IPS DF 19.7 (cell line): ENCODE results near the gene KLLN.
"Not testable (repeated sequence)": the region's sequence is repeated elsewhere in the genome, so short reads cannot be mapped to it uniquely, and the experiment has no call there.

Source experiments
- DNase-seq: peaks from one replicate; pipeline ENCODE4 v3.0.0-alpha.2; 2013; ENCODE audit warnings: low read depth, low spot score

The KLLN gene

DNA sequence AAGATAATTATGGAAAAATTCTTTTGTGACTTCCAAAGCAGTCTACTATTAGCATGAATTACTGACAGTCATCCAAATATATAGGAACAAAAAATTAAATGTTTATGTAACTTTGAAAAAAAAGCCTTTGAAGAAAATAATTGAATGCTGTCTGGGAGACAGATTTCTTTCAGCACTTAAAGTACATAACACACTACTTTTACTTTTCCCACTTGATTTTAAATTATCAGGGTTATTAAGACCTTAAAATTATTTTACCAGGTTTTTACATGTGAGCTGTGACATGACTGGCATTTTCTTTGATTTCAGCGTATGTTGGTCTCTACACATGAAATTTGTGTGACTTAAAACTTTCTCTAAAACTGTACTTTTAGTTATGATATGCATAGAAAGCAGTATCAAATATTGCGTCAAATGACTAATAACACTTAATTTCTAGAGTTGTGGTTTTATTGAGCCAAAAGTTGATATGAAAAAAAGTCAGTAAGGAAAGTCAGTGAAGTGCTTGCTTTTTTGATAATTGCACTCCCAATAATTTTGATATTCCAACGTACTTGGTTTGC lies 3.2 kb upstream of the KLLN start:
- DNase-seq = no peak

DNA sequence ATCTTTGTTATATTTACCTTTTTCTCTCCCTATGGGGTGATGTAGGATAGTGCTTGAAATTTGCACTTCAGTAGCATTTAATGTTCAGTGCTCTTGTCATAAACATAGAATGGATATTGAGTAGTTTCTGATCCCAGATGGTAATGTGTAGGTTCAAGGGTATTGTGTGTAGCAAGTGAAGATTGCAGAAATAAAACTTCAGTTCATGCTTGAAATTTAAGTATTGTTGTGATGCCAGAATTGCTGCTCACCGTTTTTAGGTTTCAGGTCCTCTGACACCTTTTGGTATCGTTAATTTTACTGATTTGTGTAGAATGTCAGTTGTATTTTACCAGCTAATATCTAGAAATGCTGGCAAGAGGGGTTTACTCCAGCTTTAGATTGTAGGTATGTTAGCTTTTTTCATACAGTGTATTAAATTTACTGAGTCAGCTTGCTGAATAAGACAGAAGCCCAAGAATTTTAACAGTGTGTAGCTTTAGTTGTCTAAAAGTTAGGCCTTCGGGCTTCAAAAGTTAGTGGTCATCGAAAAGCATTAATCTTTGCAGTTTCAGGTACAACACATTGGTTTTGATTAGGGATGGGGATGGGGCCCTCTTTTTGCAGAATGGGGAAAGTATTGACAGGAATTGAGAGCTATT lies 2.0 kb upstream of the KLLN start:
- DNase-seq = no peak

DNA sequence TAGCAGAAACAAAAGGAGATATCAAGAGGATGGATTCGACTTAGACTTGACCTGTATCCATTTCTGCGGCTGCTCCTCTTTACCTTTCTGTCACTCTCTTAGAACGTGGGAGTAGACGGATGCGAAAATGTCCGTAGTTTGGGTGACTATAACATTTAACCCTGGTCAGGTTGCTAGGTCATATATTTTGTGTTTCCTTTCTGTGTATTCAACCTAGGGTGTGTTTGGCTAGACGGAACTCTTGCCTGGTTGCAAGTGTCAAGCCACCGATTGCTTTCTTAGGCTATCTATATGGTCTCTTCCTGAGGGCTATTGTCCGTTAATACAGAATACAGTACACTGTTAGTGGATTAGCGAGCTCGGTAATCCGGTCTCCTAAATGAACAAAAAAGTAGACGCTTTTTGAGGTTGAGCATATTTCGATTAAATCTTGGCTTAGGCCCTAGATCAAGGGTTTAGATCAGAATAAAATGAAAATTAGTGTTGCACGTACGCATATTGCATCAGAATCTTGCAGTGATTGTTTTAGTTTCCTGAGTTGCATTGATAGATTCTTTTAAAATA lies 1.2 kb upstream of the KLLN start:
- no peak for DNase-seq

DNA sequence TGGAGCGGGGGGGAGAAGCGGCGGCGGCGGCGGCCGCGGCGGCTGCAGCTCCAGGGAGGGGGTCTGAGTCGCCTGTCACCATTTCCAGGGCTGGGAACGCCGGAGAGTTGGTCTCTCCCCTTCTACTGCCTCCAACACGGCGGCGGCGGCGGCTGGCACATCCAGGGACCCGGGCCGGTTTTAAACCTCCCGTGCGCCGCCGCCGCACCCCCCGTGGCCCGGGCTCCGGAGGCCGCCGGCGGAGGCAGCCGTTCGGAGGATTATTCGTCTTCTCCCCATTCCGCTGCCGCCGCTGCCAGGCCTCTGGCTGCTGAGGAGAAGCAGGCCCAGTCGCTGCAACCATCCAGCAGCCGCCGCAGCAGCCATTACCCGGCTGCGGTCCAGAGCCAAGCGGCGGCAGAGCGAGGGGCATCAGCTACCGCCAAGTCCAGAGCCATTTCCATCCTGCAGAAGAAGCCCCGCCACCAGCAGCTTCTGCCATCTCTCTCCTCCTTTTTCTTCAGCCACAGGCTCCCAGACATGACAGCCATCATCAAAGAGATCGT lies 690 bp upstream of the KLLN start:
- DNase-seq = not testable (repeated sequence)

DNA sequence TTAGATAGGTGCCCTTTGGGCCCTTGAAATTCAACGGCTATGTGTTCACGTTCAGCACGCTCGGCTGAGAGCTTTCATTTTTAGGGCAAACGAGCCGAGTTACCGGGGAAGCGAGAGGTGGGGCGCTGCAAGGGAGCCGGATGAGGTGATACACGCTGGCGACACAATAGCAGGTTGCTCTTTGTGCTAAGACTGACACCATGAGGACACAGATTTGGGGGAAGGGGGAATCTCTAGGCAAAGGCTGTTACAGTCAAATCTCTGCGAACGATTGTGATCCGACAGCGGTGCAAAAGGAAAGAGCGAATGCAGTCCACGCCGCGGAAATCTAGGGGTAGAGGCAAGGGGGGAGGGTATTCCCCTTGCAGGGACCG lies 667 bp downstream of the KLLN start:
- DNase-seq = no peak

DNA sequence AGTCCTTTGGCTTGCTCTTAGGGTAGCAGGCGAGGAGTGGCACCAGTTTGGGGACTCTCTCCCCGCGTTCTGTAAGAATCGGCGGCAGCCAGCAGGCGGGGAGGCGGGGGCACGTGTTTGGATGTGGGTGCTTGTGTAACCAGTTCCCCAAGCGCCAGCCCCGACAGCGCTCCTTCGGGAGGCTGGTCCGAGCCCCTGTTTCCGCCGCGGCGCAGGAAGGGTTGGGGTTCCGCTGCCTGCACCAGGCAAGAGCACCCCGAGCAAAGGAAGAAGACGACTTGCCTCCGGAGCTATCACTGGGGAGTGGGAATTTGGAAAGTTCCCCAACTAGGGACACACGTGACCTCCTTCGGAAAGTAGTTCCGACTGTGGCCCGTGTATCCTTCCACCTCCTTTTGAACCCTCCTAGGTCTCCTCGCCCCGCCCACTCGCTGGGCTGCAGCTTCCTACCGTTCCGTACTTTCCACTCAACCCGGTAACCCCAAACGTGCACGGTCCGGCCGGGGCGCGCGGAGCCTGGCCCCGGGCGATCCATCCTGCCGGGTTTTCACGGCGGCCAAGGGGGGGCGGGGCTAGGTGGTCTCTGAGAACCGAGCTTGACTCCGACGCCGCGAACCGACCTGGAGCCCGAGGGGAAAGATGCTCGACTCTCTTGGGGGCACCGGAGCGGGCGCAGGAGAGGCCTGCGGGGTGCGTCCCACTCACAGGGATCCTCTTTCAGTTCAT lies 1.2 kb downstream of the KLLN start:
- peak; percentile 97 for DNase-seq

DNA sequence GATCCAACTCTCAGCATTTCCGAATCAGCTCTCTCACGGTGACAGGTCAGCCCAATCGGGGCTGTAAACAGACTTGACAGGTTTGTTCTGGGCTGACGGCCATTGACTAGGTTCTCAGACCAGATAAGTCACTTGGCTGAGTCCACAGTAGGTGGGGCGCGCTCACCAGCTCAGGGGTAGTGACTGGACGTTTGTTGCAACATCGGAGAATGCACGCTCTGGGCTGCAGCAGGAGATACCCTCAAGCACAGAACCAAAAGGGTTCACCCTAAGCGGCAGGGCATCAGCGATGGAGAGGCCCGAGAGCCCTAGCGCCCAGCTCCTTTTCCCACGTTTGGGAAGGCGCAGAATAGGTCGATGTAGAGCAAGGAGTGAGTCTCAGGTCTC lies 1.8 kb downstream of the KLLN start:
- DNase-seq = no peak

DNA sequence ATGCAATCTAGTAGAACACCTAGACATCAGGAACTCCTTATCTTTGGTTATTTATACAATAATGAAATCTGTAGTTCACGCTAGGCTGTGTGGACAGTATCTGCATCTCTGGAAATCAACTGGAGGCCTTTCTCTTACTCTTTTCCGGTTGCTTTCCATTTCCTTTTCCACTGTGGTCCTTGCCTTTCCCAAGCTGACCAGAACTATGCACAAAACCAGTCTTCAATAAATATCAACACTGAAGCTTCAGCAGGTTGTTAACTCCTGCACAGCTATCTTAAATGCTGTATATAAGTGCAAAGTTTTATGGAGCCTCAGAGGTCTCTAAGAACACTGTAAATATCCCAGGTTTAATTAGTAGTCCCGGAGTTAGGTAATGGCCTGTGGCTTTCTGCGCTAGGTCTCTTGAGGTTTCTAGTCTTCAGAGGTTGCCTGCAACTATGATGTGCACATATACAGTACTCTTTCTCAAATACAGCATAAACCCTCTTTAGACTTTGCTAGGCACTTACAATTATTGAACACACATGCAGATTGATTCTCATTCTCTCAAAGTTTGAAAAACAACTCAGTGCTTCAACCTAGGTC lies 2.4 kb downstream of the KLLN start:
- no peak for DNase-seq

DNA sequence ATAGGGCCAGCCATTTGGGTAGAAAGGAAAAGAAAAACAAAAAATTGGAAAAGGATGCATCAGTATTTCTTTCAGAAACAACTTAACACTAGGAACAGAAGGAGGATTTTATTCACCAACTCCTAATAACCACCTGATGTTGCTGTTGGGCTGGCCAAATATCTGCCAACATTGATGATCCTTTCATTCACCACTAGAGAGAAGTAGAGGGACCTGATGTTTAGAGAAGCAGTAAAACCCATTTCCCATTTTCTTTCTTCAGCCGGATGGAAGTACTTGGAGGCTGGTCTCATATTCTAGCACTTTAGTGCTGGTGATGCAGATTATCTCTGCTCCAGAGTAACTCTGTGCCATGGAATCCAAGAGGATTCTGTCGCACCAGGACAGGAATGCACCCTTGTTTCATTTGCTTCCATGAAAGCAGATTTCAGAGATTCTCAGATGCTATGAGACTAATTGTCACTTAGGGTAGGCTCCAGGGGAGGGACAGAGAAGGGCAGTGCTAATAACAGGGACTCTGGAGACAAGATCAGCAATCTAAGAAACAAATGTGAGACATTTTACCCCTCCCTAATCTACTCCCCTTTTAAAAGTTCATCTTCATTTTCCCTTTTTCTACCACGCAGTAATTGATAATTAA lies 3.1 kb downstream of the KLLN start:
- no peak for DNase-seq

DNA sequence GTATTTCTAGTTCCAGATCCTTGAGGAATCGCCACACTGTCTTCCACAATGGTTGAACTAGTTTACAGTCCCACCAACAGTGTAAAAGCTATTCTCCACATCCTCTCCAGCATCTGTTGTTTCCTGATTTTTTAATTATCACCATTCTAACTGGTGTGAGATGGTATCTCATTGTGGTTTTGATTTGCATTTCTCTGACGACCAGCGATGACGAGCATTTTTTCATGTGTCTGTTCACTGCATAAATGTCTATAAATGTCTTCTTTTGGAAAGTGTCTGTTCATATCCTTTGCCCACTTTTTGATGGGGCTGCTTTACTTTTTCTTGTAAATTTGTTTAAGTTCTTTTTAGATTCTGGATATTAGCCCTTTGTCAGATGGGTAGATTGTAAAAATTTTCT lies 7.7 kb downstream of the KLLN start:
- not testable (repeated sequence) for DNase-seq

DNA sequence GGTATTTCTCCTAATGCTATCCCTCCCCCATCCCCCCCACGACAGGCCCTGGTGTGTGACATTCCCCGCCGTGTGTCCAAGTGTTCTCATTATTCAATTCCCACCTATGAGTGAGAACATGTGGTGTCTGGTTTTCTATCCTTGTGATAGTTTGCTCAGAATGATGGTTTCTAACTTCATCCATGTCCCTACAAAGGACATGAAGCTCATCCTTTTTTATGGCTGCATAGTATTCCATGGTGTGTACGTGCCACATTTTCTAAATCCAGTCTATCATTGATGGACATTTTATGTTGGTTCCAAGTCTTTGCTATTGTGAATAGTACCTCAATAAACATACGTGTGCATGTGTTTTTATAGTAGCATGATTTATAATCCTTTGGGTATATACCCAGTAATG lies 8.1 kb downstream of the KLLN start:
- not testable (repeated sequence) for DNase-seq

DNA sequence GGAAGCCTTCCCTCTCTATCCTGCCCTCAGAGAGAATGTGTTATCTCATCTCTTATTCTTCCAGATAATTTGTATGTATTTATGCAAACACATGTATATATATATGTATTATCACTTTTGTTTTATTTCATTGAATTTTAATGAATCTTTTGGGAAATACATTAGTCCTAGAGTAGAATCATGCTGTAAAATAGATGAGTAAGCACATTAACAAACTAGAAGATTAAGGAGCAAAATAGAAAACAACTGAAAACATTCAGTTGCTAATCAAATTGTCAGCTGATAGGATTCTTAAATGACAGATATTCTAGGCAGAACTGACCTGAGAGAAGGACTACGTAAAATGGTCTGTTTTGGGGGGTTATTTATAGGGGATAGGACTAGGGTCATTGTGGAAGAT lies 11.2 kb downstream of the KLLN start:
- DNase-seq = no peak

DNA sequence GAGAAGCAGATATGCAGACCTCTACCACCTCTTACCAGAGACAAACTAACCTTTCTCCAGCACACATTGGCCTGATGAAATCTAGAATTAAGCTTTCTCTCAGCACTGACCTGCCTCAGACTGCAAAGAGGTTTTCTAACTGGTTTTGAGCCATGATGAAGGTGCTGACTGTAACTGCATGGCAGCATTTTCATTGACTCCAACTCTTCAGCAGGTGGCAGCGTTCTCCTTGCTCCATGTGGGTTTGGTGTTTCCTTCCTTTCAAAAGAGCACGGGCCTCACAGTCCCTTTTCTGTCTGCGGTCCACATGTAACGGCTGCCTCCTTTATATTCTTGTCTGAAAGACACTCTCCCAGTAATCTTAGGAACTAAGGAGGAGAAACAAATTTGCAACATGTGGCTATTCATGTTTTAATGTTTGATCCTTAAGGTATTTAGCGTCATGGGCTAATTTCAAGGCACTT lies 12.6 kb downstream of the KLLN start:
- DNase-seq = no peak

DNA sequence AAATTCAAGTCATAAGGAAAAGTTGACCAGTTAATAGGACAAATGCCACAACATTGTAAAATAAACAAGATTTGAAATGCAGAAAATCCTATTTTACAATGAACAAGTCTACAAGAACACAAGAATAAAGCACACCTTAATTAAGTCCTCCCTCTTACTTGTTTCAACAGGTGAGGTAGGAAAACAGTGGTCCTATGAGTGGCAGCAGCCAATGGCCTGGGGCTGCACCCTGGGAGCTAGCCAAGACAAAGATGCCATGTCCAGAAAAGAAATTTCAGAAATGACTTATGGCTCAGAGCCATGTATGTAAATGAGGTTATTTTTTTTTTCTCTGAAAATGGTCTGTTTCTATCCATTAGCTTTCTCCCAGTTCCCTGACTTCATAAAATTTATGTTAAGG lies 14.3 kb downstream of the KLLN start:
- DNase-seq = no peak

DNA sequence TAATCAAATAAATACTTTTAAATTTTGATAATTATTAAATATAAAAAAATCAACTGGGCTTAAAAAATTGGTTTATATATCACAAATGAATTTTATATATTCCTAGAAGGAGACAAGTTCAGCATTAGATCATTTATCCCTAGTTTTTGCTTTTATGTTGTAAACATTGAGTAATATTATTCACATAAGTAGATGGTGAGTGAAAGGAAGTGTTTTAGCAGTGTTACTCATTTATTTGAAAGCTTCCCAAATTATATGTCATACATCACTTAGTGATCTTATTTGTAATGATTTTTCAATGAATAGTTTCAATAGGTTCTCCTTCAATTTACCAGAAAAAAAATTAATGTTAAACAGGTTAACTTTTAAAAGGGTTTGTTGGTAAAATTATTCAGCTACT lies 15.8 kb downstream of the KLLN start:
- no peak for DNase-seq

DNA sequence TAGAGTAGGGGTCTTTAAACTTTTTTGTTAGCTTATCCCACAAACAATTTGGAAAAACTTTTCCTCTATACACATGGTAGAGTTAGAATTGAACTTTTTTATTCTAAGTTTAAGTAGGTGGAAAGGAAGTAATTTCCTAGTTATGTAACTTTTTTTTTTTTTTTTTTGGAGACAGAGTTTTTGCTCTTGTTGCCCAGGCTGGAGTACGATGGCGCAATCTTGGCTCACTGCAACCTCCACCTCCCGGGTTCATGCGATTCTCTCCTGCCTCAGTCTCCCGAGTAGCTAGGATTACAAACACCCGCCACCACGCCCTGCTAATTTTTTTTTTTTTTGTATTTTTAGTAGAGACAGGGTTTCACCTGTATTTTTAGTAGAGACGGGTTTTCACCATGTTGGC lies 16.6 kb downstream of the KLLN start:
- not testable (repeated sequence) for DNase-seq

DNA sequence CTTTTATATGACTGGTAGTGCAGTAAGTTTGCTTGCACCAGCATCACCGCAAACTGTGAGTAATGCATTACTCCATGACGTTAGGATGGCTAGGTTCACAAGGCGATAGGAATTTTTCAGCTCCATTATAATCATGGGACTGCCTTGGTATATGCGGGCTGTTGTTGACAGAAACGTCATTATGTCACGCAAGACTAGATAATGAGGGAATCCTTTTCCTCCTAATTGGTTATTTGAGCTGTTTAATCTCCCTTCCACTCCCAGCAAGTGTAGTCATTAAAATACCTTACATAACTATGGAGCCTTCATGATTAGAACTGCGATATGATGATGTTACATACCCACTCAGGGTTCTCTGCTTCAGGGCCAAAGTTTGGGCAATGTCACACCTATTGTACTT lies 17.3 kb downstream of the KLLN start:
- no peak for DNase-seq

DNA sequence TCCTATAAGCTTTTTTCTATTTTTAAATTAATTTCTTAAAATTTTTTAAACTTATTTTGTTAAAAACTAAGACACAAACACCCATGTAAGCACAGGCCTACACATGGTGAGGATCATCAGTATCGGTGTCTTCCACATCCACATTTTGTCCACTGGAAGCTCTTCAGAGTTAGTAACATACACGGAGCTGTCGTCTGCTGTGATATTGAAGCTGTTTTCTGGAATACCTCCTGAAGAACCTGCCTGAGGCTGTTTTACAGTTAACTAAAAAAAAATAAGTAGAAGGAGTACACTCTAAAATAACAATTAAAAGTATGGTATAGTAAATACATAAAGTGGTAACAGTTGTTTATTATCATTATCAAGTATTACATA lies 17.7 kb downstream of the KLLN start:
- no peak for DNase-seq

DNA sequence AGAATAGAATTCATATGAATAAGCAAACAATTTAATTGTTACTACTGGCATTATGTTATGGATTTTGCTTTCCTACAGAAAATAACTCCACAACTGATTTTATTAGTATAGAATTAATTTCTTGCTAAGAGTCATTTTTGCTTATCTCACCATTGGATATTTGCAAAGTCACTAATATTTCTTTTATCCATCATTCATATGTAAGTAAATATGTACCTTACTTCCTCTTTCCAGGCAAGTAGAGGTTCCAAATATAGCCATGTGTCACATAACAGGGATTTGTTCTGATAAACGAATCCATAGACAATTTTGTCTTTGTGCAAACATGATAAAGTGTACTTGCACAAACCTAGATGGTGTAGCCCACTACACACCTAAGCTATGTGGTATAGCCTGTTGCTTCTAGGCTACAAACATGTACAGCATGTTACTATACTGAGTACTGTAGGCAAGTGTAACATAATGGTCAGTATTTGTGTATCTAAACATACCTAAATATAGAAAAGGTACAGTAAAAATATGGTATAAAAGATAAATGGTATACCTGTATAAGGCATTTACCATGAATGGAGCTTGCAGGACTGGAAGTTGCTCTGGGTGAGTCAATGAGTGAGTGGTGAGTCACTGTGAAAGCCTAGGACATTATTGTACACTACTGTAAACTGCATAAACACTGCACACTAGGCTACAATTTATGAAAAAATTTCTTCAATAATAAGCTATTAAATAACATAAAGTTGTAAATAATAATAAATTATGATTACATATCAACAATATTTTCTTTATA lies 18.3 kb downstream of the KLLN start:
- DNase-seq = no peak

DNA sequence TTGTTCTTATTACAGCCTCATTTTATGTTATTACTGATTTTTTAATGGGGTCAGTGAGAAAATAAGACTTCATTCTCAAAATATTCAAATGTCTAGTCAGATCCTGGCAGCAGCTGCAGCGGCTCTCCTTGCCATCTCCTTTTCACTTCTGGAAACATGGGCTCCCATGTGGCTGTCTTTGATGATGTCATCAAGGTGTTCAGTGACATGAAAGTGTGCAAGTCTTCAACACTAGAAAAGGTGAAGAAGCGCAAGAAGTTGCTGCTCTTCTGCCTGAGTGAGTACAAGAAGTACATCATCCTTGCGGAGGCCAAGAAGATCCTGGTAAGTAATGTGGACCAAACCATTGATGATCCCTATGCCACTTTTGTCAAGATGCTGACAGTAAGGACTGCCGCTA lies 19.6 kb downstream of the KLLN start:
- no peak for DNase-seq
